G401.6 (cell line): ENCODE results near the gene KCNJ9.

ENCODE experiments used
- FAIRE-seq: peaks from 2 replicates; lab custom pipeline; 2012; peaks lifted over from hg19 to GRCh38; lab: Jason Lieb, UNC

Gene KCNJ9

DNA sequence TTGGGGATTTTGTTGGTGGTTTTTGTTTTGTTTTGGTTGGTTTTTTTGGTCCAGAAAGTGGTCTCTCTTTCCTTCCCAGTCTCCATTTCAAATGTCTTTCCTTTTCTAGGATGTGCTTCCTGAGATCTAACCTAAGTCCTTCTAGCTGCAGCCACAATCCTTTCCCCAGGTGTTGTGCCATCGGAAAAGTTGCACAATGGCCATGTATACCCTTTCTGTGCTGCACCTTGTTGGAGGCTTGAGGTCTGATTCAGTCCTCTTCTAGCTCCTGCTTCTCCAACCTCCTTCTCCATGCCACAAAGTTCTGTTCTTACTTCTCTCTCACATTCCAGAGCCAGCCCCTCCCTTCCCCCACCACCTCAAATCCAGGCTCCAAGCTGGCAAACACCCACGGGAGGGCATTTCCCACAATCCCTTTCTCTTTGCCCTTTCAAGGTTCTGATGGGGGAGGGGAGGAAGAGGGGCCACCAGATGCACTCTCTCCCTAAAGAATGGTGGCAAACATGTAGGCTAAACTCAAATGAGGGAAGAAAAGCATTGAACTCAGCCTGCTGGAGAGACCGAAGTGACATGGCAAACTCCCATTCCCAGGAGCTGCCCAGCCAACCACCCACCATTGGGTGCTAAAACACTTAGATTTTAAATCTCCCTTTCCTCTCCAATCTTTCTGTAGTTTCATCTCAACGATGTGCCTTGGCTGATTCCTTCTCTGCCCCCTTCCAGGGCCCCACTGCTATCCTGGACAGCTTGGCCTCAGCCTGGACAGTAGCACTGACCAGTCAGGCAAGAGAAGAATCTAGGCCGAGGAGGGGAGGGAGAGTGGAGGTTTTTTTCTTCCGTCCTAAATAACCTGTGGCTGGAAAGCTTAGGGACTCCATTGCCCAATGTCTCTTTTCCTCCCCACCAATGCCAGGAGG, 14.3 kb upstream of the KCNJ9 start:
- FAIRE-seq = no peak

DNA sequence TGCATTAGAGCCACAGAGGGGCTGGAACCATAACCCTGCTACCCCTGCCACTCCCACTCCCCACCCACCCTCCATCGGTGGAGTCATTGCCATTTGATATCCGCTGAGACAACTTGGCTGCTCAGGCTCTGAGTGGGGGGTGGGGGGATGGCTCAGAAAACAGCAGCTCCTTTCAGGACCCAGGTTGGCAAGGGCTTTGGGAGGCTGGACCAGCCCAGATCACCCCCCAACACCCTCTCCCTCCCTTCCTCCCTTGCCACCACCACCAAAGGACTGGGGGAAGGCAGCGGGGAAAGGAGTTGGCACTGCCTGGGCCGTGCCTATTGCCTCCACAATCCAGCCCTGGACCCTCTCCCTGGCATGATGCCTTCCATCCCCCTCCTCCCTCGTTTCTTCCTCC, 13.1 kb upstream of the KCNJ9 start:
- FAIRE-seq = no peak

DNA sequence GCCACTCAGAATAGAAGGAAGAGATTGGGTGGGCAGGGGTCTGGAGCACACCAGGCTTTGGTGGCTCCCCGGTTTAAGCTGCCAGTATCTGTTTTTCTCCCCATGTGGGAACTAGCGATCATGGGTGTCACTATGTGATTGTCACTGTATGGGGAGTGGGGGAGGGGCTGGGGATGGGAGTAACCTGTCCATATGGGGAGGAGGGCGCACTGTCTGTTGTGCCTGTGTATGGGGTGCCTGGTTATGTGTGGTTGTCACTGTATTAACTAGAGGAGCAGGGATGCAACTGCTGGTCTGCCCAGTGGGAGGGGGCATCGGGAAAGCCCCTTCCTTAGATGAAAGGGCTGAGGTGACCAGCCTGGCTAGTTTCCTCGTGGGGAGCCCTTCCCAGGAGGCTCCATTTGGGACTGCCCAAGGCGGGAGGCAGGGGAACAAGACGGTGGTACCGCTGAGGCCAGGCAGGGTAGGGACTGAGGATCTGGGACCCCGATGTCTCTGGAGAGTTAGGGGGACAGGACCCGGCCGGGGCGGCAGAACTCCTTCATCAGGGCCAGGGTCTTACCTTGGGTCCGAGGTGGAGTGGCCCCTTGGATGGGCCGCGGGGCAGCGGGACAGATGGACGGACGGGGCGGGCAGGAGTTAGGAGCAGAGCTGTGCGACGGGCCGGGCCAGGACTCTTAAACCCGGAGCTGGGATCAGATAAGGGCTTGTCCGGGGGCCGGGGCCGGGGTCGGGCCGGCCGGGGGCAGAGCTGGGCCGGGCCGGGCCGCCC, 11.7 kb upstream of the KCNJ9 start, which contains the start of gene KCNJ10:
TSS of gene KCNJ10 (minus strand) at position 701 of the 772 bp plus-strand sequence. CDS start 27,628 bp downstream, outside the sequence.
- FAIRE-seq = no peak

DNA sequence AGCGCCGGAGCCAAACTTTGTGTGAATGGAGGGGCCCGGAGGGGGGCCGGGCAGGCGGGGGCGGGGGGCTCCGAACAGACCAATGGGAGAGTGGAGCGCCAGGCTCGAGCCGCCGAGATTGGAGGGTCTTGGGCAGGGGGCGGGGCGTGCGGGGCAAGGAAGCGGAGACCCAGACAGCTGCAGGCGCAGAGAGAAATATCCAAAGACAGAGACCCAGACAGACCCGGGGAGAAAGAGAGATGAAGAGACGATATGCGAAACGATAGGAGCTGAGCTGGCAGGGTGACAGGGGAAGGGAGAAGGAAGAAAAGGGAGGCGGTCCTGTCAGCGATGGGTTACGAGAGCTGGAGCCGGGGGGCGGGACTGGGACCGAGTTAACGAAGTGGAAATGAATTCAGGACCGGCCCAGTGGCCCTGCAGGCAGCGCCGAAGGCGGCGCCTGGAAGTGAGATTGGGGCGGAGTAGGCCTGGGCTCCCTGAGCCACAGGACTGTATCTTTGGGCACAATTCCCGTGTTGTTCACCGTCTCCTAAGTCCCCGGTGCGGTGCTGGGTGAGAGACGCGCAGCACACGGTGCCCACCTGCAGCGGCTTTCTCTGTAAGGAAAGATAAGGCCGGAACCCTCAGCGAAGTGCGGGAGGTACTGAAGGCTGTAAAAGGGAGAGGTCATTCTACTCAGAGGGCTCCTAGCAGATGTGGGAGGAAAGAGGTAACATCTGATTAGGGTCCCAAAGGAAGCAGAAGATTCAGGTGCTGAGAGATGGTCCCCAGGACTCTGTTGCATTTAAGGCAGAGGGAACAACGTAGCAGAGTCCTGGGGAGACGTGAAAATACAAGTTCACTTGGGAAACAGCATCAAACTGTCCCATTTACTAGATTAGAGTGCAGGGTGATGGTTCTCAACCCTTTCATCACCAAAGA, 10.8 kb upstream of the KCNJ9 start:
- FAIRE-seq = no peak

DNA sequence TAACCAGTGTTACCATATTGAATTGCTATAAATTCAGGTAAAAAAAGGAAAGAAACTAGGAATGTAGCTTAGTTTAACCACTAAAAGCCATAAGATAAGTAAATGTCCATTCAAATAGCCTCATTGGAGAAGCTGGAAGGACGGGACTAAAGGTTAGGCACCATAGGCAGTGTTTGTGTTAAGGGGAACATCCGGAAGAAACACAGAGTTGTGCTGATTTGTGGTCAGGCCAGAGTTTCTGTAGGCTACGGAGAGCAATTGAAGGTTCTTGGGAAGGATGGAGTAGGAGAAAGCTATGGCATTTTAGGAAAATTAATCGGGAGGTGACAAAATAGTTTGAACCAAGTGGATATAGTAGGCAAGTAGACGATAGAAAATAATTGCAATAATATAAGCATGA, 10.0 kb upstream of the KCNJ9 start:
- FAIRE-seq = no peak

DNA sequence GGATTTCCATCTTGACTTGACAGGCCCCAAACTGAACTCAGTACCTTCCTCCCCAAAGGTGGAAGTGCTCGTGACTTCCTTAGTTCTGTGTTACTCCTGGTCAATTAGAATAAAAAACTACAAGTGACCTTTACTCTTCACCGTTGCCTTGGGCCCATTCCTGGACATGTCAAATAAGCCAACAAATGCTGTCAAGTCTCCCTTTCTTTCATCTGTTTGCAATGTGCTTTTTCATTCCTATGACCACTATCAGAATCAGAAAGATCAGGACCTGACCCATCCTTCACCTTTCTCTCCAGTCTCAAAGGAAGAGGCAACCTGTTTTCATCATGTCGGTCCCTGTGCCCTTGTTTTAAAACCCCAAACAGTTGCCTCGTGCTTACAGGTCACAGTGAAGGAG, 6.5 kb upstream of the KCNJ9 start:
- no peak for FAIRE-seq

DNA sequence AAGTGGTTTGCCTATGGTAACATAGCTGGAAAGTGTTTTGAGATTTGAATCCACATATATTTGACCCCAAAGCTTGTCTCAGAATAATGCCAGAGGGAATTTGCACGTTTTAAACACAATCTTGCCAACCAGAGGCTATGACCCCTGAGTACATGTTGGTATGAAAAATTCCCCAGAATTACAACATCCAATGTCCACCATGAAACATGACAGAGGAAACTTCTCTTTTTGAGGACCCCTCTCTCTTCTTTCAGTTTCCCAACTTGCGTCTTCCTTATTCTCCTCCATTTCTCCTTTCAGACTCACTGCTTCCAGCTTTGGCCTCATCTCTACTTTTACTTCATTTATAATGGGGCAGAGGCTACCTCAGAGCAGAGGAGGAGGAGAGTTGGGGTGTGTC, 5.5 kb upstream of the KCNJ9 start:
- FAIRE-seq = no peak

DNA sequence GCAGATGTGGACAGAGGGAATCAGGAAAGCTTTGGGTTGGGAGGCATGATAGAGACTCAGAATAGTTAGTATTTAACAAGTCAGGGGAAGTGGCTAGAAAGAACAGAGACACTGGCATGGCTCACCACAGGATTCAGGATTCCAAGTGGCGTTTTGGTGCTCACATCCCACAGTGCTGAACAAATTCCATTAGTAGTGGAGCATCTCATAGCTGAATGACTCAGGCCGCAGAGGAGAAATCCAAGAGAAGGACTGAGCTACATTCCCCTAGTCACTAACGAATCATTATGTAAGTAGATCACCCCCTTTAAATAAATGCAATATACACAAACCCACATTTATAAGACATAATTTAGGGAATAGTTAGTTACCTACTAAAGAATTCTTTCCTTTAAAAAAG, 5.0 kb upstream of the KCNJ9 start:
- FAIRE-seq = no peak

DNA sequence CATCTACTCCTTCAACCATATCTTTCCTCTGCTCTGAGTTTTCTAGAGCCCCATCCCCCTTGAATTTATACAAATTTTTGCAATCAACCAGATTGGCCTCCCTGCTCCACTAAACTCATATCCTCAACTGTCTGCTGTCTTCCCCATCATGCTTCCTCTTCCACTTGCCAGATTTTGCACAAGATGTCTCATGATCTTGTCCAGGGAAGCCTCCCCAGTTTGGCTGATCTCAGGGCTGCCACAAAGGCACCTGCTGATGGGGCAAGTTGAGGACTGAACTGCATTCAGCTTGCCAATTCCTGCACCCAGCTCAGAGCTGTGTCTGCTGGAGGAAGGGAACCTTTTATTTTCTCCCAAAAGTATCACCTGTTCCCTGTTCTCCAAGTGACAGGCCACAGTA, 3.9 kb upstream of the KCNJ9 start:
- no peak for FAIRE-seq

DNA sequence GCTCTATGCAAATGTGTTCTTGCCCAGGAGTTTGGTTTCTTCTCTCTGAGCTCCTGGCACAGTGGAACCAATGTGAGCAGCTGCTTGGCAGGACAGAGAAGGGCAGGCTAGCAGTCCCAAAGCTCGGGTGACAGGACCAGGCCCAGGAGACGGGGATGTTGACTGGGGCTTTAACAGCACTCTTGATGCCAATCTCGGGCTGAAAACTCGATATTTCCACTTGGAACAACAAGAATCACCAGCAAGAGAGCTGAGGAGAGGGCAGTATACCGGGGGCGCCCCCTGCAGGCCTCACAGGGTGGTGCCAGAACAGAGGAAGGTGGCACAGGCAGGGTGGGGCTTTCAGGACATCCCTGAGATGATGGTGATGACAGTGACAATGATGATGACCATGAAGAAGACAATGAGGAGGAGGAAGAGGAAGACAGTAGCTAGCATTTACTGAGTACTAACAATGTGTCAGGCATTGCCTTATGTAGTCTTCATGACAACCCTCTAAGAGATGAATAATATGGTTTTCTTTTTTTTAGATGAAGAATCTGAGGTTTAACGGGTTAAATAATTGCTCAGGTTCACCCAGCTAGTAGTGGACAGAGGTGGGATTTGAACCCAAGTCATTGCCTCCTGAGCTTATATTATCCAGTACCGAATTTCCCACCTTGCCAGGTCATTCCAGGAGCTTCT, 2.7 kb upstream of the KCNJ9 start:
- FAIRE-seq = no peak

DNA sequence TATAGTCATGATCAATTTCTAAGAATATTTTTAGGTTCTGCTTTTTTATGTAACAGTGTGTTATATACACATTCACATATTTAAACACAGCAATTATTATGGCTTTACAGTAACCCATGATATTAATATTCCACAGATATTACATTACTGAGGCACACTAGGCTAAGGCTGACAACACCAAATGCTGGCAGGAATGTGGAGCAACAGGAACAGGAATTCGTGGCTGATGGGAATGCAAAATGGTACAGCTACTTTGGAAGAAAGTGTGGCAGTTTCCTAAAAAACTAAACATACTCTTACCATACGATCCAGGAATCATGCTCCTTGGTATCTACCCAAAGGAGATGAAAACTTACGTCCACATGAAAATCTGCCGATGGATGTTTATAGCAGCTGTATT, 1.9 kb upstream of the KCNJ9 start:
- FAIRE-seq = no peak

DNA sequence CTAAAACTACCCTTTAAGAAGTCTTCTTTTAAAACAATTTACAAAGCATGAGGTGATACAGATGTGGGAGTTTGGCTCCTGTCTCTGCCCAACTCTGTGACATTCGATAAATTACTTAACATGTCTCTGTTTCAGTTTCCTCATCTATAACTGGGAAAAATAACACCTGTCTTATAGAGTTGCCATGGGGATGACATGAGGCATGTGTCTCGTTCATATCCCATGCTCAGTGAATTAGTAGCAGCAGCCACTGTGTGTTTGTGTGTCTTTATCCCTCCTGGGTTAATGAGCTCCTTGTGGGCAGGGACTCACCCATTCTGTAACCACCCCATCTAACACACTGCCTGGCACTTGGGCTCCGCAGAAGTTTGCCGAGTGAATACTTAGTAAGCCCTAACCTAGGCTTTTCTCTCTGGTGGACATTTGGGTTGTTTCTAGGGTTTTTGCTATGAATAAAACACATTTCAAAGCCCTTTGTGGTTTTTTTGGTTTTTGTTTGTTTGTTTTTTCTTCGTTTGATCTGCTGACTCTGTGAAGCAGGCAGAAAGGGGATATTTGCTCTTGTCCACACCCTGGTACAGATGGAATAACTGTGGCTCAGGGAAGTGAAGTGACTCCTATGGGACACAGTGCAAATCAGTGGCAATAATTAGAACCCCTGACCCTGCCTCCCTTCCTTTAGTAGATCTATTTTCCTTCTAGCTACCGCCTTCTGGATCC, 797 bp upstream of the KCNJ9 start:
- FAIRE-seq = no peak

DNA sequence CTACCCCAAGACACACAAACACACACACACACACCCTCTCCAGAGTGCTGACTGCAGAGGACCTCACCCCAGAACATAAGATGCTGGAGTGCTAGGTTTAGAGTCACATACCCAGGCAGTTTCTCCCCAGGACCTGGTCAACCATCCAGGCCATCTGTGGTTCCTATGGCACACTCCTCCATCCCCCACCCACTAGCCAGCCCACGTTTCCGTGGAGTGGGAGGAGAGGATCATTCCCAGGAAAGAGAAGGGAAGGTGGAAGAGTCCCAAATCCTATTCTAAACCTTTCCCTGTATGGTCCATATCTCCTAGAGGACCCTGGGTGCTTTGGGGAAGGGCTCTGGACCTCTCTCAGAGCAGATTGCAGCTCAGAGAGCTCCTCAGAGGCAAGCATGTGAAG, 1.1 kb downstream of the KCNJ9 start:
- FAIRE-seq = no peak

DNA sequence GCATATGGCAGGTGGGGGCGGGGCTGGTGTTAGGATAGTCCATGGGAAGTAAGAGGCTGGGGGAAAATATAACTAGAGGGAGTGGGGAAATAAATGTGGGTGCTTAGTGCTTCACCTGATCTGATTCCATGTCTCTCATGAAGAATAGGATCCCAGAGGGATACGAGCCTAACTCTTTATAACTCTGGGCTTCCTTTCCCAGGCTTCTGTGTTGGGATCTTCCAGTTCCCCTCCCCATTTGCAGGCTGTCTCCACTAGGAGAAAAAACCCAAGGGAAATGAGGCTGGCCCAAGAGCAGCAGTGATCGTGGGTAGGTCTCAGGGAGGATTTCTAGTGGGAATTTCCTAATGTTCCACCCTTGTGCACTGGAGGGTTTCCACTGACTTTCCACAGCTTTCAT, 1.6 kb downstream of the KCNJ9 start:
- no peak for FAIRE-seq

DNA sequence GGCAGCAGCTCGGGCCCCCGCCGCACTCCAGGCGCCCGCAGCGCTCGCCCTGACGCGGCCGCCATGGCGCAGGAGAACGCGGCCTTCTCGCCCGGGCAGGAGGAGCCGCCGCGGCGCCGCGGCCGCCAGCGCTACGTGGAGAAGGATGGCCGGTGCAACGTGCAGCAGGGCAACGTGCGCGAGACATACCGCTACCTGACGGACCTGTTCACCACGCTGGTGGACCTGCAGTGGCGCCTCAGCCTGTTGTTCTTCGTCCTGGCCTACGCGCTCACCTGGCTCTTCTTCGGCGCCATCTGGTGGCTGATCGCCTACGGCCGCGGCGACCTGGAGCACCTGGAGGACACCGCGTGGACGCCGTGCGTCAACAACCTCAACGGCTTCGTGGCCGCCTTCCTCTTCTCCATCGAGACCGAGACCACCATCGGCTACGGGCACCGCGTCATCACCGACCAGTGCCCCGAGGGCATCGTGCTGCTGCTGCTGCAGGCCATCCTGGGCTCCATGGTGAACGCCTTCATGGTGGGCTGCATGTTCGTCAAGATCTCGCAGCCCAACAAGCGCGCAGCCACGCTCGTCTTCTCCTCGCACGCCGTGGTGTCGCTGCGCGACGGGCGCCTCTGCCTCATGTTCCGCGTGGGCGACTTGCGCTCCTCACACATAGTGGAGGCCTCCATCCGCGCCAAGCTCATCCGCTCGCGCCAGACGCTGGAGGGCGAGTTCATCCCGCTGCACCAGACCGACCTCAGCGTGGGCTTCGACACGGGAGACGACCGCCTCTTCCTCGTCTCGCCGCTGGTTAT, 2.8 kb downstream of the KCNJ9 start:
- no peak for FAIRE-seq

DNA sequence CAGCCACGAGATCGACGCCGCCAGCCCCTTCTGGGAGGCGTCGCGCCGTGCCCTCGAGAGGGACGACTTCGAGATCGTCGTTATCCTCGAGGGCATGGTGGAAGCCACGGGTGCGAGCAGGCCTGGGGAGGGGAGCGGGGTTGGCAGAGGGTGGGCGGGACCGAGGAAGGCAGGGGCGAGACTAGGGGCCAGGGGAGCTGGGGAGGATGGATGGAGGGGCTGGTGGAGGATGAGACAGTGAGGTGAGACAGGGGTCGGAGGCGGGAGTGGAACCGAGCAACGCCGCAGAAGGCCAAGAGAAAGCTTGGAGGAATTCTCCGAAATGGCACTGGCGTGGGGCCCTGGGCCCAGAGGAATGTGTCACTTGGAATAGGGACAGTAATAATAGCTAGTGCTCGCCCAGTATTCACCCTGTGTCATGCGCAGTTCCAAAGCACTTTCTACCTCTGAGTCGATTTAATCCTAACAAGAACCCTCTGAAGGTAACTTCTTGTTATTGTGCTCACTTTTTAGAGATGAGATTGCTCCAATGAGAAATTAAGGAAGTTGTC, 3.5 kb downstream of the KCNJ9 start:
- FAIRE-seq = no peak

DNA sequence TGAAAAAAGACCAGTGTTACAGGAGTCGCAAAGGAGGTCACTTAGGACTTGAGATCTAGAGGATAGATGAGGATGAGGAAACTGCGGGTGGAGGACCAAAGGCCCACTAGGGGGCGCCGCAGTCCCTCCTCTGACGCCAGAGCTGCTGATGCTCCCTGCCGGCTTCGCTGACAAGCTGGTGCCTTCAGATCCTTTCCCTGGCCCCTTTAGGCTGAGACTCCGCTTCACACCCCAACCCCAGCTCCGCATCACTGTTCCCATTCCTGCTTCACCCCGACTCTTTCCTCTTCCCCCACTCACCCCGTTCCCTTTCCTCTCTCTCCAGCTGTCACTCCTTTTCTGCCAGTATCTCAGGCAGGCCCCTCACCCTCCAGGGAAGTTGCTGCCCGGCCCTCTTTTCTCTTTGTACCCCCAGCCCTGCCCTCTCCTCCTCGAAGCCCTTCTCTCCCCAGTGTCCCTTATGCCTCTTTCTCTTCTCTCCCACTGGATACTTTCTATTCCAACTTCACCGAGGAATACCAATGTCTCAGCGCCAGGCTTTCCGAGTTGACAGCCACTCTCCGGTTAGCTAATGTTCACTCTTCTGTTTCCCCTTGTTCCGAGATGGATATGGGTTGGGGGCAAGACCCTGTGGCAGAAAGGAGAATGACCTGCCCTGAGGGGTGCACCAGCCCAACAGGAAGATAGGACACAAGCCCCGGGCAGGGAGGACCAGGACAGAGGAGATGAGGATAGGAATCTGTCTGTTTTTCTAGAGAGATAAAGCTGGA, 4.5 kb downstream of the KCNJ9 start:
- no peak for FAIRE-seq

DNA sequence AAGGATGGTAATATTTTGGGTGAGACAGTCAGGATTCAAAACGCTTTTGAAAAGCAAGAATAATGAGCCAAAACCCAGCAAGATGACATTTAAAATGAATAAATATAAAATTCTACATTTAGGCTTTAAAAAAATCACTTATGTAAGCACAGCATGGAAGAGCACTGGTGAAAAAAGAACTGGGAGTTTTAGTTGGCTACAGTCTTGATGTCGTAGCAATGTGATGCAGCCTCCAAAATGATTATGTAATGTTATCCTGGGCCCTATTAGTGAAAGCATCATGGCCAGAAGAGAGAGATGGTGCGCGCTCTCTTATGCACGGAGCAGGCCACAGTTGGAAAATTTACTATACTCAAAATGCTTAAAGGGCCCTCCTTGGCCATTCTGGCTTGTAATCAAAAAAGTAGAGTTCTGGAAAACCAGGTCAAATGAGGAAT, 5.1 kb downstream of the KCNJ9 start:
- FAIRE-seq = no peak

DNA sequence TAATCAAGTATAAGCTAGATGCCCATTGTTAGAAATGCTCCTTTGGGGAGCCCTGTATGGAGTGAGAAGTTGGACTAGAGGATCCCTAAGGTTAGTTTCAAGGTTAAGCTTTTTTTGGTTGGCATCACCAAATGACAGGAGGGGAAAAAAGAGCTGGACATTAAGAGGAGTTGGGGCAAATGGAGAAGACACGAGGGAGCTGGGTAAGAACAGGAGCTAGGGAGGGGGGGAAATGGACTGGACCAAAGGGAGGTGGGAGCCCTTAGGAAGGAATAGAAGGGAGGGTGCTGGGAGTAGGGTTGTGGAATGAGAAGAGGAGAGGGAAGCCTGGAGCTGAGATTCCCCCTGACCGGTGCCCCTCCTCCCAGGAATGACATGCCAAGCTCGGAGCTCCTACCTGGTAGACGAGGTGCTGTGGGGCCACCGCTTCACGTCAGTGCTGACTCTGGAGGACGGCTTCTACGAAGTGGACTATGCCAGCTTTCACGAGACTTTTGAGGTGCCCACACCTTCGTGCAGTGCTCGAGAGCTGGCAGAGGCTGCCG, 5.9 kb downstream of the KCNJ9 start:
- no peak for FAIRE-seq
